ENCODE data around the gene CDK14.

Gene CDK14

DNA sequence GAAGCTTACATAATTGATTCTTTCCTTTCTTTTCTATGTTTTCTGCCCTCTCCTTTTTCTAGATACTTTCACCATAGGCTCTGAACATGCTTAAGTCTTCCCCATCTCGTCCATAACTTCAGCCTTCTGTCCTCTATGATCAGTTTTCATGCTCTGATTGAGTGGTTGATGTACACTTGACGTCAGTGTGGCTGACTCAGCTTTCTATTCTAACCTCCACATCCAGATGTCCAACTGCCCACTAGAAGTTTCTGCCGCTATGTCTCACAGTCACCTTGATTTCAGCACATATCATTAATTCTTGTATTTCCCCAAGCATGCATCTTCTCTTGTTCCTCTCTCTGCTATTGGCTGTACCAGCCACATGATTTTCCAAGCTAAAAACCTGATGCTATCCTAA, 15.0 kb downstream of the CDK14 start:
- Histone ChIP-seq H3K36me3 (ENCODE audit: control insufficient read depth, insufficient read depth, low read length) (no peaks in the 10 kb centered on the region), H3K9me3 (ENCODE audit: control insufficient read depth, insufficient read depth, low read length) (no peaks in the 10 kb centered on the region), H3K4me3 (ENCODE audit: low read length) (no peak overlapping the region), H3K4me1 (ENCODE audit: control insufficient read depth, insufficient read depth, low read length) (no peaks in the 10 kb centered on the region), H3K27ac (ENCODE audit: low read length) (no peak overlapping the region), H3K27me3 (ENCODE audit: control insufficient read depth, insufficient read depth, low read length) (no peaks in the 10 kb centered on the region)
- DNase-seq (ENCODE audit: low read depth, low spot score), result no peak
- no CpG with 5 or more reads among the region's 3 CpGs for WGBS (ENCODE audit: insufficient coverage, insufficient read length)

DNA sequence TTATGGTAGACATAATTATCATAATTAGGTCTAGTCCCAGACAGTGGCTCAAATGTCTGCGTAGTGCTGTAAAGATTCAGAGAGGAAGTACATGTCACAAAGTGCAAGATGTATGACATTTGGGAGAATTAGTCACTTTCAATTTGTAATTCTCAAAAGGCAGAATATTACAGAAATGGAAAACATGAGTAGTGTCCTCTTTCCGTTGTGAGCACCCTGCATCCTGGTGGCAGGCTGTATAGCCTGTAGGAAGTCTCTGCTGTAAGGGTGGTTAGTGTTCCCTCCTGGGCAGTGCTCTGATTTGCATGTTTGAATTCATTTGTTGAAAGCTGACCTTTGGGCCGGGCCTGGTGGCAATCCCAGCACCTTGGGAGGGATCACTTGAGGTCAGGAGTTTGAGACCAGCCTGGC, 17.0 kb downstream of the CDK14 start:
- no peak overlapping the region for H3K27ac ChIP-seq (ENCODE audit: low read length)
- no peak for DNase-seq (ENCODE audit: low read depth, low spot score)
- WGBS (ENCODE audit: insufficient coverage, insufficient read length), result no CpG with 5 or more reads among the region's 3 CpGs

DNA sequence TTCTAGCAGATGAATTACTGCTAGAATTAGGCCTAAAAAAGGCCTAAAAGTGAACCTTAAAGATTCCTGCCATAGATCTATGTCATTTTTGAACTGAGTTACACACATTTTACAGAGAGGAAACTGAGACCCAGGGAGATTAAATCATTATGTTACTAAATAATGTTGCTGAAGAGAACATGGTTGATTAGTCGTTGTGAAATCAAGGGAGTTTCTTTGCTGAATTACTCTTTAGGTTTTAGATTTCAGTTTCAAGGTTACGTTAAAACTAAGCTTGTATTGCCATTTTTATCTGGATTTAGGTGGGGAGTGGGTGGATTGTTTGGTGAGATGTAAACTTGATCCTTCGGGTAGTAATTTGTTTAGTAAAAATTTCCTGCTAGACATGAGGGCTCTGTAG, 21.3 kb downstream of the CDK14 start:
- Histone ChIP-seq H3K27me3 (ENCODE audit: control insufficient read depth, insufficient read depth, low read length) (no peaks in the 10 kb centered on the region; the same call in 1 of the 2 replicates), H3K36me3 (ENCODE audit: control insufficient read depth, insufficient read depth, low read length) (no peaks in the 10 kb centered on the region), H3K4me3 (ENCODE audit: low read length) (no peak overlapping the region), H3K27ac (ENCODE audit: low read length) (no peak overlapping the region), H3K9me3 (ENCODE audit: control insufficient read depth, insufficient read depth, low read length) (no peaks in the 10 kb centered on the region), H3K4me1 (ENCODE audit: control insufficient read depth, insufficient read depth, low read length) (no peaks in the 10 kb centered on the region; the same call in 1 of the 2 replicates)
- no peak for DNase-seq (ENCODE audit: low read depth, low spot score)
- WGBS (ENCODE audit: insufficient coverage, insufficient read length), result 100% methylated on average over 1 of the region's 3 CpGs

More for the DNA sequence above, 17.0 kb downstream of the CDK14 start:
- Histone ChIP-seq H3K4me1 (ENCODE audit: control insufficient read depth, insufficient read depth, low read length) (no peaks in the 10 kb centered on the region), H3K27me3 (ENCODE audit: control insufficient read depth, insufficient read depth, low read length) (no peaks in the 10 kb centered on the region), H3K4me3 (ENCODE audit: low read length) (no peak overlapping the region), H3K36me3 (ENCODE audit: control insufficient read depth, insufficient read depth, low read length) (no peaks in the 10 kb centered on the region), H3K9me3 (ENCODE audit: control insufficient read depth, insufficient read depth, low read length) (no peaks in the 10 kb centered on the region)

DNA sequence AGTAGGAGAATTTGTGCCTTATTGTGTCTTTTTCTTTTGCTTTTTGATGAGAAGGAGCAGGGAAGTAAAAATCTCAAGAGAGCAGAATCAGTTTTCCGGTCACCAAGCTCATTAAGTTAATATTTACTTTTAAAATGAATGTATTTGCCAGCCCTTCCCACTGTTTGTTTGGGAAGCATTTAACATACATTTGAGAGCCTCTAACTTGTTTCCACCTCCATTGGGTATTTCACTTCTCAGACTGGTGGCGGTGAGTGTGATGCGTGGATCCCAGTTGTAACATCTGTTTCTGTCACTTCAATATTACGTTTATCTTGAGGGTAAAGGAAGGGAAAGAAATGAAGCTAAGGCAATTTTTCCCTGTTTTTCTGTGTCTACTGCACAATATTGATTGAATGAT, 22.8 kb downstream of the CDK14 start:
- H3K4me3 ChIP-seq (ENCODE audit: low read length), result no peak overlapping the region
- H3K4me1 ChIP-seq (ENCODE audit: control insufficient read depth, insufficient read depth, low read length), result no peaks in the 10 kb centered on the region; the same call in 1 of the 2 replicates
- no peaks in the 10 kb centered on the region; the same call in 1 of the 2 replicates for H3K27me3 ChIP-seq (ENCODE audit: control insufficient read depth, insufficient read depth, low read length)
- H3K9me3 ChIP-seq (ENCODE audit: control insufficient read depth, insufficient read depth, low read length), result no peaks in the 10 kb centered on the region
- H3K27ac ChIP-seq (ENCODE audit: low read length), result no peak overlapping the region
- no CpG with 5 or more reads among the region's 4 CpGs for WGBS (ENCODE audit: insufficient coverage, insufficient read length)
- no peaks in the 10 kb centered on the region for H3K36me3 ChIP-seq (ENCODE audit: control insufficient read depth, insufficient read depth, low read length)
- DNase-seq (ENCODE audit: low read depth, low spot score), result no peak

DNA sequence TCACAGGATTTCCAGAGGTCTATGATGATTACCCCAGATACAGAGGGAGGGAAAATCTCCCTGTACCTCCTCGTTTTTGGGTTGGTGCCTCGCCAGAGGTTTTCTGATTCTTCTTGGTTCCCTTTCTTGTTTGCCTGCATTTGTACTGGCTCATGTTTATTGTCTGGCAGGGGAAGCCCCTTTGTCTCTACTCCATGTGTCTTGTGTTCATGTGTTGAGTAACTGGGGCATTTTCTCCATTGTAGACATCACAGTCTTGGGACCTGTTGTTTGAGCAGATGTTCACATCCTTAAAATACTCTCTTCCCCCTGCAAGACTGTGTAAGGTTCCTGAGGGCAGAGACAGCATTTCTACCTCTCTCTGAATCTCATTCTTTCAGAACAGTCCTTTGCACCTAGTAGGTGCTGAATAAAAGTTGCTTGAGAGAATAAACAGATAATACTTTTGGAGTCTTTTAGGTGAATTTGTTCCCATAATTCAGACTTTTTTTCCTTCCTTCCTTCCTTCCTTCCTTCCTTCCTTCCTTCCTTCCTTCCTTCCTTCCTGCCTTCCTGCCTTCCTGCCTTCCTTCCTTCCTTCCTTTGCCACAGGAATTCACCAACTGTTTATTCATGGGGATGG, 25.1 kb downstream of the CDK14 start:
- Histone ChIP-seq H3K4me1 (ENCODE audit: control insufficient read depth, insufficient read depth, low read length) (peaks cover 2% of the 10 kb centered on the region; the same call in 1 of the 2 replicates), H3K4me3 (ENCODE audit: low read length) (no peak overlapping the region), H3K36me3 (ENCODE audit: control insufficient read depth, insufficient read depth, low read length) (no peaks in the 10 kb centered on the region), H3K27ac (ENCODE audit: low read length) (no peak overlapping the region), H3K27me3 (ENCODE audit: control insufficient read depth, insufficient read depth, low read length) (no peaks in the 10 kb centered on the region; the same call in 1 of the 2 replicates), H3K9me3 (ENCODE audit: control insufficient read depth, insufficient read depth, low read length) (no peaks in the 10 kb centered on the region)
- DNase-seq (ENCODE audit: low read depth, low spot score), result no peak
- WGBS (ENCODE audit: insufficient coverage, insufficient read length), result no CpG with 5 or more reads among the region's 2 CpGs

DNA sequence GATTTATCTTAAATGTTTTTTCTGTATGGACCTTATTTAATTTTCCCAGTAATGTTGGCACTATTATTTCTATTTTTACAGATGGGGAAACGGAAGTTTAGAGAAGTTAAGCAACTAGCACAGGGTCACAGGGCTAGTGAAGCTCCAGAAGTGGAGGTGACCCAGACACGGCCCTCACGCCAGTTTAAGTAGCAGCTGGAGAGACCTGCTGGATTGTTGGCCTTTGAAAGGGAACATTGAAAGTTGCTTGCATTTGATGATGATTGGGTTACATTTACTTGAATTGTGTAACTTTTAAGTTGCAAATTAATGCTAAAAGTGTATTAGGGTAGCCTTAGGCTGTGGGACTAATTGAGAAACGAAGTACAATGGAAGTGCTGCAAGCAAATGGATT, 25.6 kb downstream of the CDK14 start:
- H3K27me3 ChIP-seq (ENCODE audit: control insufficient read depth, insufficient read depth, low read length), result no peaks in the 10 kb centered on the region; the same call in 1 of the 2 replicates
- H3K4me1 ChIP-seq (ENCODE audit: control insufficient read depth, insufficient read depth, low read length), result peaks cover 3% of the 10 kb centered on the region
- no peak overlapping the region for H3K27ac ChIP-seq (ENCODE audit: low read length)
- H3K36me3 ChIP-seq (ENCODE audit: control insufficient read depth, insufficient read depth, low read length), result no peaks in the 10 kb centered on the region
- no peak for DNase-seq (ENCODE audit: low read depth, low spot score)
- WGBS (ENCODE audit: insufficient coverage, insufficient read length), result no CpG with 5 or more reads among the region's 4 CpGs
- no peaks in the 10 kb centered on the region for H3K9me3 ChIP-seq (ENCODE audit: control insufficient read depth, insufficient read depth, low read length)
- no peak overlapping the region for H3K4me3 ChIP-seq (ENCODE audit: low read length)

DNA sequence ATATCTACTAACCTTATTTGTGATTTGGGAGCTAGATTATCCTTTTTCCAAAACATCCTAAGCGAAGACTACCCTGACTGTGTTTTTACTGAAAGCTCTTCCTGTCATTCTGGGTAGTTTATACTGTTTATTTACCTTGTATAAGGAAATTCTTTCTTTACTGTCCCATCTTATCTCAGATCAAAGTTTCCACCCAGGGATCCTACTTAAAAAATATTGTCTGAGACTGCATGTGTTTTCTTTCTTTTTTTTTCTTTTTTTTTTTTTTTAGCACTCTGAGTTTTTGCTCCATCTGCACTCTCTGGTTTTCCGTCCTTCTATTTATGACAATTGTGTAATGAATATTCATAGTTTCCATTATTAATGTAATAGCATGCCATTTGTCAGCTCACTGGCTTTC, 26.5 kb downstream of the CDK14 start:
- peaks cover 3% of the 10 kb centered on the region for H3K4me1 ChIP-seq (ENCODE audit: control insufficient read depth, insufficient read depth, low read length)

DNA sequence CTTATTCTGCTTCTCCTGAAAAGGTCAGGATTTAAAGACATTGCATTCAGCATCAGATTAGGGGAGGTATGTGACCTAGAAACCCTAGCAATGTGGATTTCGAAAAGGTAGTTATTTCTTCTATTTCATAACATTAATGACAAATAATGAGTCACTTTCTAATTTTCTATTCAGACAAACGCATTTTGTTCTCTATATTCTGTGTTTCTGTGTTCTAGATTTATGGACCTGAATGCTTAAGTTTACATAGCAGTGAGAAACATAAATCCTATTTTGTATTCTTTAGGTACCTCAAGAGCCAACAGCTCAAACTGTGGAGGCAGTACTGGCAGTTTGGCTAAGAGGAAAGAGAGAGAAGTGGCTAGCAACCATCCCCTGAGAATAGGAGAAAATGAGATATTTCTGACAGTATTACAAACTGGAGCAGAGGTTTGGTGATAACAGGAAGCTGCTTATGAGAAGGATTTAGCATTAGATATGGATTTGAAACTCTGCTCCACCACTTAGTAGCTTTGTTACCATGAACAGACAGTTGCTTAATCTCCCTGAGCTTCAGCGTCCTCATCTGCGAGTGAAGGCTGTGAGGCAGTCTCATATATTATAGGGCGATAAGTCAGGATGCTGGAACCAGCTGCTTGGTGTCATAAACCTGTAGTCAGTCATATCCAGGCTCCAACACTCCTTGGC, 28.2 kb downstream of the CDK14 start:
- no CpG with 5 or more reads among the region's 5 CpGs for WGBS (ENCODE audit: insufficient coverage, insufficient read length)
- H3K9me3 ChIP-seq (ENCODE audit: control insufficient read depth, insufficient read depth, low read length), result no peaks in the 10 kb centered on the region
- no peaks in the 10 kb centered on the region for H3K36me3 ChIP-seq (ENCODE audit: control insufficient read depth, insufficient read depth, low read length)
- no peak overlapping the region for H3K27ac ChIP-seq (ENCODE audit: low read length)
- peaks cover 3% of the 10 kb centered on the region for H3K4me1 ChIP-seq (ENCODE audit: control insufficient read depth, insufficient read depth, low read length)
- H3K27me3 ChIP-seq (ENCODE audit: control insufficient read depth, insufficient read depth, low read length), result no peaks in the 10 kb centered on the region; the same call in 1 of the 2 replicates
- DNase-seq (ENCODE audit: low read depth, low spot score), result no peak
- no peak overlapping the region for H3K4me3 ChIP-seq (ENCODE audit: low read length)

More for the DNA sequence above, 26.5 kb downstream of the CDK14 start:
- no CpG with 5 or more reads among the region's 2 CpGs for WGBS (ENCODE audit: insufficient coverage, insufficient read length)
- no peaks in the 10 kb centered on the region for H3K9me3 ChIP-seq (ENCODE audit: control insufficient read depth, insufficient read depth, low read length)
- H3K4me3 ChIP-seq (ENCODE audit: low read length), result no peak overlapping the region
- H3K27me3 ChIP-seq (ENCODE audit: control insufficient read depth, insufficient read depth, low read length), result no peaks in the 10 kb centered on the region; the same call in 1 of the 2 replicates
- no peak for DNase-seq (ENCODE audit: low read depth, low spot score)
- no peaks in the 10 kb centered on the region for H3K36me3 ChIP-seq (ENCODE audit: control insufficient read depth, insufficient read depth, low read length)
- H3K27ac ChIP-seq (ENCODE audit: low read length), result no peak overlapping the region

DNA sequence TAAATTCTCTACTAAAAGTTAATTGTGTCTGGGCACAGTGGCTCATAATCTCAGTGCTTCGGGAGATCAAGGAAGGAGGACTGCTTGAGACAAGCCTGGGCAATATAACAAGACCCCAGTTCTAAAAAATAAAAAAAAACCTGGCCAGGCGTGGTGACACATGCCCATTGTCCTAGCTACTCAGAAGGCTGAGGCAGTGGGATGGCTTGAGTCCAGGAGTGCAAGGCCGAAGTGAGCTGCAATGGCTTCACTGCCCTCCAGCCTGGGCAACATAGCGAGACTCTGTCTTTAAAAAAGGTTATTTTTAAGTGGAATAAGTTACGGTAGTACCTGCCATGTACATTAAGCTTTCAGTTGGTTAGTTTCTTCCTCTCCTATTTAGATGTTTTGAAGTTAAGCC, 28.9 kb downstream of the CDK14 start:
- no peak for DNase-seq (ENCODE audit: low read depth, low spot score)
- Histone ChIP-seq H3K27ac (ENCODE audit: low read length) (no peak overlapping the region), H3K9me3 (ENCODE audit: control insufficient read depth, insufficient read depth, low read length) (no peaks in the 10 kb centered on the region), H3K4me1 (ENCODE audit: control insufficient read depth, insufficient read depth, low read length) (peaks cover 3% of the 10 kb centered on the region), H3K4me3 (ENCODE audit: low read length) (no peak overlapping the region), H3K36me3 (ENCODE audit: control insufficient read depth, insufficient read depth, low read length) (no peaks in the 10 kb centered on the region), H3K27me3 (ENCODE audit: control insufficient read depth, insufficient read depth, low read length) (no peaks in the 10 kb centered on the region; the same call in 1 of the 2 replicates)
- WGBS (ENCODE audit: insufficient coverage, insufficient read length), result no CpG with 5 or more reads among the region's 5 CpGs

DNA sequence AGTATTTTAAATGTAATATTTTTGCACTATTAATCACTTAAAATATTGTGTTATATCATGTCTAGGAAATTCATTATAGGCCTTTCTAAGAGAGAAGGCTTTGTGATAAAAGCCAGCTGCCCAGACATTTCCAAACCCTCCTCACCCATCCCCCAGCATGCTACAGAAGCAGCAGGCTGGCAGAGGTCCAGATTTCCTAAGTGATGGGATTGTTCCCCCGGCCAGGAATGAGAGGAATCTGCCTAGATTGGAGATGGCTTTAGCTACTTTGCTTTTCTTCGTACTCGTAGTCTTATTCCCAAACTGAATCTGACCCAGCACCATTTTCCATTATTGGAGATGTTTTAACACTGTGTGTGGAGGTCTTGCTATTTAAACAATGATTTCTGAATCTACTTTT, 29.4 kb downstream of the CDK14 start:
- Histone ChIP-seq H3K4me1 (ENCODE audit: control insufficient read depth, insufficient read depth, low read length) (peaks cover 3% of the 10 kb centered on the region), H3K9me3 (ENCODE audit: control insufficient read depth, insufficient read depth, low read length) (no peaks in the 10 kb centered on the region), H3K27me3 (ENCODE audit: control insufficient read depth, insufficient read depth, low read length) (no peaks in the 10 kb centered on the region; the same call in 1 of the 2 replicates), H3K36me3 (ENCODE audit: control insufficient read depth, insufficient read depth, low read length) (no peaks in the 10 kb centered on the region), H3K4me3 (ENCODE audit: low read length) (no peak overlapping the region), H3K27ac (ENCODE audit: low read length) (no peak overlapping the region)
- no peak for DNase-seq (ENCODE audit: low read depth, low spot score)
- WGBS (ENCODE audit: insufficient coverage, insufficient read length), result no CpG with 5 or more reads among the region's 3 CpGs

Data from iPS DF 6.9 (cell line).